Islet of Langerhans (tissue), 1 donor: Measurements from ENCODE around the gene SMIM3.
"Not testable (repeated sequence)": the region's sequence is repeated elsewhere in the genome, so short reads cannot be mapped to it uniquely, and the experiment has no call there.

Experiments used
- FAIRE-seq: peaks from one replicate; lab custom pipeline; 2011; peaks lifted over from hg19 to GRCh38; lab: Jason Lieb, UNC

Gene SMIM3

GRCh38 chr5:150794927-150795326 is 16.4 kb downstream of the SMIM3 start:
- no peak for FAIRE-seq

GRCh38 chr5:150797384-150797783 is 18.8 kb downstream of the SMIM3 start:
- FAIRE-seq, result no peak

- no peak for FAIRE-seq
These were observed 22.8 kb downstream of the SMIM3 start for GRCh38 chr5:150801117-150801927.

GRCh38 chr5:150804388-150804787 is 25.8 kb downstream of the SMIM3 start:
- no peak for FAIRE-seq

DNA sequence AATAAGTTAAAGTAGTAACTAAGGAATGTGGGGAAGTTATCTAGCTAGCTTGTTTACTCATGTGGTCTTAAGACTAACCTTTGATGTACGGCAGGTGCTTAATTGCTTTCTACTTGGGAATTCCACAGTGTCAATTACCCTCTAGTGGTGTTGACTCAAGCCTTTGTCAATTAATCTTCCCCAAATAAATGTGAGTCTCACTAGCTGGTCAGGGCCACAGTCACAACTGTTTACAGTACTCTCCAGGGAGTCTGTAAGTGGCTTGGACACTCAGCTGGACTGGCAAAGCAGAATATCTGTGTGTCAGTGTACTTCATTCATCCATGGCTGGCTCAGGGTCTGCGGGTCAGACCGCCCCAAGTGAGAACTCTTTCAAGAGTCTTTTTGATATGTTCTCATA is 30.8 kb downstream of the SMIM3 start:
- no peak for FAIRE-seq

GRCh38 chr5:150815010-150815409 is 36.5 kb downstream of the SMIM3 start:
- no peak for FAIRE-seq

GRCh38 chr5:150816946-150817345 is 38.4 kb downstream of the SMIM3 start:
- no peak for FAIRE-seq

DNA sequence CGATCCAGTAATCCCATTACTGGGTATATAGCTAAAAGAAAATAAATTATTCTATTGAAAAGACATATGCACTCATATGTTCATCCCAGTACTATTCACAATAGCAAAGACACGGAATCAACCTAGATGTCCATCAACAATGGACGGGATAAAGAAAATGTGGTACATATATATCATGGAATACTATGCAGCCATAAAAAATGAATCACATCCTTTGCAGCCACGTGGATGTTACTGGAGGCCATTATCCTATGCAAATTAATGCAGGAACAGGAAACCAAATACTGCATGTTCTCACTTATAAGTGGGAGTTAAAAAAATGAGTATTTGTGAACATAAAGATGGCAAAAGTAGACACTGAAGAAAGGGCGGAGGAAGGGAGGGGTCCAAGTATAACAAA is 51.2 kb downstream of the SMIM3 start:
- no peak for FAIRE-seq

GRCh38 chr5:150831821-150832220 is 53.3 kb downstream of the SMIM3 start:
- not testable (repeated sequence) for FAIRE-seq

DNA sequence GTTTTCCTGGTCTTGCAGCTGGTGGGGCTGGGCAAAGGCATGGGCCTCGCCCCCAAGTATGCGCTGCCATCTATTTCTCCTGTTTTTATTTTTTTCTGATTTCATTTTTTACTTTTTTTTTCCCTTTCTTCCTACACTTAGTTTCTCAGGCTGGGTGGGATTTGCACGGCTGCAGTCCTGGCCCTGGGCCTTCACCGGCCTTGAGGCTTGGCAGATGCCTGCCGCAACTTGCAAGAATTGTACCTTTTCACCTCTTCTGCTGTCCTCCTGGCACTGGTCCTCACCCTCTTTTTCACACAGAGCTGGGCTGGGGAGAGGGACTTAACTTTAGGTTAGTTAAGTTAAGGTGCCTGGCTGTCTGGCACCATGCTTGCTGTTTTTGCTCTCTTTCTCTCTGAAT is 57.5 kb downstream of the SMIM3 start:
- no peak for FAIRE-seq

GRCh38 chr5:150836703-150837102 is 58.1 kb downstream of the SMIM3 start:
- no peak for FAIRE-seq

DNA sequence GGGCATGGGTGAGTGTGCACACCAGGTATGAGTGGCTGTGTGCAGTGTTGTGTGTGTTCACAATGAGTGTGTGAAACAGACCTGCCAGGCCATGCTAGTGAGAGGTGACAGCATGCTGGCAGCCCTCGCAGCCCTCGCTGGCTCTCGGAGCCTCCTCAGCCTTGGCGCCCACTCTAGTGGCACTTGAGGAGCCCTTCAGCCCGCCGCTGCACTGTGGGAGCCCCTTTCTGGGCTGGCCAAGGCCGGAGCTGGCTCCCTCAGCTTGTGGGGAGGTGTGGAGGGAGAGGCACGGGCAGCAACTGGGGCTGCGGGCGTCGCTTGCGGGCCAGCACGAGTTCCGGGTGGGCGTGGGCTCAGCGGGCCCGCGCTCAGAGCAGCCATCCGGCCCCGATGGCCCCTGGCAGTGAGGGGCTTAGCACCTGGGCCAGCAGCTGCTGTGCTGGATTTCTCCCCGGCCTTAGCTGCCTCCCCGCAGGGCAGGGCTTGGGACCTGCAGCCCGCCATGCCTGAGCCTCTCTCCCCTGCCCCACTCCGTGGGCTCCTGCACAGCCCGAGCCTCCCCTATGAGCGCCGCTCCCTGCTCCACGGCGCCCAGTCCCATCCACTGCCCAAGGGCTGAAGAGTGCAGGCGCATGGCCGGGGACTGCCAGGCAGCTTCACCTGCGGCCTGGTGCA is 66.8 kb downstream of the SMIM3 start:
- FAIRE-seq, result not testable (repeated sequence)

DNA sequence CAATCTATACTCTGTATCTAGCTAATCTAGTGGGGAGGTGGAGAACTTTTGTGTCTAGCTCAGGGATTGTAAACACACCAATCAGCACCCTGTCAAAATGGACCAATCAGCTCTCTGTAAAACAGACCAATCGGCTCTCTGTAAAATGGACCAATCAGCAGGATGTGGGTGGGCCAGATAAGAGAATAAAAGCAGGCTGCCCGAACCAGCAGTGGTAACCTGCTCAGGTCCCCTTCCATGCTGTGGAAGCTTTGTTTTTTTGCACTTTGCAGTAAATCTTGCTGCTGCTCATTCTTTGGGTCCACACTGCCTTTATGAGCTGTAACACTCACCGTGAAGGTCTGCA is 67.7 kb downstream of the SMIM3 start, which contains the start of gene IRGM:
IRGM (plus strand) TSS at position 214 of the 346 bp plus-strand sequence. CDS start 1,603 bp downstream, outside the sequence.
- FAIRE-seq, result not testable (repeated sequence)
